ENCODE data around the gene SH3GL1. TPM values are rescaled to one million over a fixed set of nuclear protein-coding genes. Genes with fewer than 3 reads are reported as not detected.

SH3GL1 gene
- total RNA-seq, 2 donors from 2014 or later, result 54.0 to 66.6 TPM

DNA sequence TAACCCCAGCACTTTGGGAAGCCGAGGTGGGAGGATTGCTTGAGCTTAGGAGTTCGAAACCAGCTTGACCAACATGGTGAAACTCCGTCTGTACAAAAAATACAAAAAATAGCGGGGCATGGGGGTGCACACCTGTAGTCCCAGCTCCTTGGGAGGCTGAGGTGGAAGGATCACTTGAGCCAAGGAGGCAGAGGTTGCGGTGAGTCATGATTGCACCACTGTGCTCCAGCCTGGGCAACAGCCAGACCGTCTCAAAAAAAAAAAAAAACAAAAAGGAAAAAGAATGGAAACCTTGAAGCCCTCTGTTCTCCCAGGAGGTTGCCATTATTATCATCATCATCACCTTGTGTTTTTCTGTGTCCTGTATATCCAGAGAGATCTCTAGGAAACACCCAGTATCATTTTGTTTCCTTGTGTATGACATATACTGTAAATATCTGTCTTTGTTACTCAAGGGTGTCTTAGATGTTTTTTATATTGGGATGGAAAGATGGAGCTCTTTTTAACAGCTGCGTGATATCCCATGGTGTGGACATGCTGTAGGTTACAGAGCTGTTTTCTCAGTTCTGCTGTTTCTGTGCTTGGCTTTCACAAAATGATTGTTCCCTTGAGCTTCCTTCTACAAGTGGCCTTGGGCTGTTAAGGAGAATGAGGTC, 13.9 kb upstream of the SH3GL1 start:
- Histone ChIP-seq H3K27me3 (no peaks in the 10 kb centered on the region), H3K36me3 (no peaks in the 10 kb centered on the region), H3K4me1 (no peaks in the 10 kb centered on the region), H3K9me3 (no peaks in the 10 kb centered on the region), H3K4me3 (no peak overlapping the region), H3K27ac (no peak overlapping the region), H3K9ac (ENCODE audit: low read depth in 2 of 2, low read length in 2 of 2) (no peak overlapping the region)
- TF ChIP-seq, protein P1, sequence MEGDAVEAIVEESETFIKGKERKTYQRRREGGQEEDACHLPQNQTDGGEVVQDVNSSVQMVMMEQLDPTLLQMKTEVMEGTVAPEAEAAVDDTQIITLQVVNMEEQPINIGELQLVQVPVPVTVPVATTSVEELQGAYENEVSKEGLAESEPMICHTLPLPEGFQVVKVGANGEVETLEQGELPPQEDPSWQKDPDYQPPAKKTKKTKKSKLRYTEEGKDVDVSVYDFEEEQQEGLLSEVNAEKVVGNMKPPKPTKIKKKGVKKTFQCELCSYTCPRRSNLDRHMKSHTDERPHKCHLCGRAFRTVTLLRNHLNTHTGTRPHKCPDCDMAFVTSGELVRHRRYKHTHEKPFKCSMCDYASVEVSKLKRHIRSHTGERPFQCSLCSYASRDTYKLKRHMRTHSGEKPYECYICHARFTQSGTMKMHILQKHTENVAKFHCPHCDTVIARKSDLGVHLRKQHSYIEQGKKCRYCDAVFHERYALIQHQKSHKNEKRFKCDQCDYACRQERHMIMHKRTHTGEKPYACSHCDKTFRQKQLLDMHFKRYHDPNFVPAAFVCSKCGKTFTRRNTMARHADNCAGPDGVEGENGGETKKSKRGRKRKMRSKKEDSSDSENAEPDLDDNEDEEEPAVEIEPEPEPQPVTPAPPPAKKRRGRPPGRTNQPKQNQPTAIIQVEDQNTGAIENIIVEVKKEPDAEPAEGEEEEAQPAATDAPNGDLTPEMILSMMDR (IDR thresholded peaks at IDR 0.05), result no peak
- no peak for DNase-seq
- intact Hi-C loops (cut with DNase I), result no loop called here

DNA sequence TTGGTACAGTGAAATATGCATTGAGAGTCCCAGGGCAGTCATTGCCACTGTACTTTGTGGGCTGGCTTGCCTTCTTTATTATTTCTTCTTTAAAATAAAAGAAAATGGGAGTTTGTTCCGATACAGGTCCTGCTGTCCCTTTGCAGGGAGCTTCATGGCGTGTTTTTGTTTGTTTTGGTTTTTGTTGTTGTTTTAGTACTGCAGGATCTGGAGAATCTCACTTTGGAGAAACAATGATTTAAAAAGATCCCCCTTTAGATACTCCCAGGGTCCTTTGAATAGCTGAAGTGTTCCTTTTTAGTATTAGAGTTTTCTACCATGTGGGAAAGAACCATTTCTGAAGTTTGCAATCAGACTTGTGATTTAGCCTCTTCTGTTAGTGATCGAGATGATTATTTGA, 13.2 kb upstream of the SH3GL1 start:
- Histone ChIP-seq H3K27me3 (no peaks in the 10 kb centered on the region), H3K36me3 (no peaks in the 10 kb centered on the region), H3K9me3 (no peaks in the 10 kb centered on the region), H3K9ac (ENCODE audit: low read depth in 2 of 2, low read length in 2 of 2) (no peak overlapping the region), H3K27ac (no peak overlapping the region), H3K4me3 (no peak overlapping the region), H3K4me1 (no peaks in the 10 kb centered on the region)
- no peak for DNase-seq
- intact Hi-C loops (cut with DNase I), result no loop called here
- TF ChIP-seq, protein P1 (IDR thresholded peaks at IDR 0.05), result no peak

DNA sequence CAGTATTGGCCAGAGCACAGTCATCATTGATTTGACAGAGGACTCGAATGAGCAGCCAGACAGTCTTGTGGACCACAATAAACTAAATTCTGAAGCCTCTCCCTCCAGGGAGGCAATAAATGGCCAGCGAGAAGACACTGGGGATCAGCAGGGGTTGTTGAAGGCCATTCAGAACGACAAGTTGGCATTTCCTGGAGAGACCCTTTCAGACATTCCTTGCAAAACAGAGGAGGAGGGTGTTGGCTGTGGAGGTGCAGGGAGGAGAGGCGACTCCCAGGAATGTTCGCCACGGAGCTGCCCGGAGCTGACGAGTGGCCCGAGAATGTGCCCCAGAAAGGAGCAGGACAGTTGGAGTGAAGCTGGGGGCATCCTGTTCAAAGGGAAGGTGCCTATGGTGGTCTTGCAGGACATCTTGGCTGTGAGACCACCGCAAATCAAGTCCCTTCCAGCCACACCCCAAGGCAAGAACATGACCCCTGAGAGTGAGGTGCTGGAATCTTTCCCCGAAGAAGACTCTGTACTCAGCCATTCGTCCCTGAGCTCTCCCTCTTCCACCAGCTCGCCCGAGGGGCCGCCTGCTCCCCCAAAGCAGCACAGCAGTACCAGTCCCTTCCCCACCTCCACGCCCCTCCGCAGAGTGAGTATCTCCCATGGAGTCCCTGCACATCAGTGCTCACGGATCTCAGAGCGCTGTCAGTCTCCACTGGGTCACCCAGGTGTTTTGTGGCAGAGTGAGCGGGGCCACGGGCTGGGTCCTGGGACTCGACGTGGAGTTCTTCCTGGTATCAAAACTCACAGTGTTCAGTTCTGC, 9.0 kb upstream of the SH3GL1 start:
- Histone ChIP-seq H3K36me3 (no peaks in the 10 kb centered on the region), H3K4me3 (no peak overlapping the region), H3K27me3 (no peaks in the 10 kb centered on the region), H3K9ac (ENCODE audit: low read depth in 2 of 2, low read length in 2 of 2) (no peak overlapping the region), H3K27ac (no peak overlapping the region), H3K9me3 (no peaks in the 10 kb centered on the region), H3K4me1 (no peaks in the 10 kb centered on the region)
- TF ChIP-seq, protein P1 (IDR thresholded peaks at IDR 0.05), result no peak
- DNase-seq, result no peak
- intact Hi-C loops (cut with DNase I), result loop anchor here (10.0 kb wide), 1 partner anchor 45 kb away; the partner anchor contains the start of gene UBXN6

DNA sequence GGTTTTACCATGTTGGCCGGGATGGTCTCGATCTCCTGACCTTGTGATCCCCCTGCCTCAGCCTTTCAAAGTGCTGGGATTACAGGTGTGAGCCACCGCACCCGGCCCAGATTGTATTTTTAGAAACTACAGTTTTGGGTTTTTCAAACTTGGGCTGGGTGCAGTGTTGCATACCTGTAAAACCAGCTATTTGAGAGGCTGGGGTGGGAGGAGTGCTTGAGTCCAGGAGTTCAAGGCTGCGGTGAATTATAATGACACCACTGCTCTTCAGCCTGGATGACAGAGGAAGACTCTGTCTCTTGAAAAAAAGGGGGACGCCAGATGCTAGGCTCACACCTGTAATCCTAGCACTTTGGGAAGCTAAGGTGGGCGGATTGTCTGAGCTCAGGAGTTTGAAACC, 6.3 kb upstream of the SH3GL1 start:
- TF ChIP-seq, protein P1 (IDR thresholded peaks at IDR 0.05), result no peak
- Histone ChIP-seq H3K27me3 (no peaks in the 10 kb centered on the region), H3K4me3 (no peak overlapping the region), H3K4me1 (peaks cover 7% of the 10 kb centered on the region), H3K27ac (no peak overlapping the region), H3K9ac (ENCODE audit: low read depth in 2 of 2, low read length in 2 of 2) (no peak overlapping the region), H3K36me3 (no peaks in the 10 kb centered on the region), H3K9me3 (no peaks in the 10 kb centered on the region)
- no peak for DNase-seq
- intact Hi-C loops (cut with DNase I), result loop anchor here (10.0 kb wide), 1 partner anchor 48 kb away; the partner anchor contains the start of gene UBXN6

DNA sequence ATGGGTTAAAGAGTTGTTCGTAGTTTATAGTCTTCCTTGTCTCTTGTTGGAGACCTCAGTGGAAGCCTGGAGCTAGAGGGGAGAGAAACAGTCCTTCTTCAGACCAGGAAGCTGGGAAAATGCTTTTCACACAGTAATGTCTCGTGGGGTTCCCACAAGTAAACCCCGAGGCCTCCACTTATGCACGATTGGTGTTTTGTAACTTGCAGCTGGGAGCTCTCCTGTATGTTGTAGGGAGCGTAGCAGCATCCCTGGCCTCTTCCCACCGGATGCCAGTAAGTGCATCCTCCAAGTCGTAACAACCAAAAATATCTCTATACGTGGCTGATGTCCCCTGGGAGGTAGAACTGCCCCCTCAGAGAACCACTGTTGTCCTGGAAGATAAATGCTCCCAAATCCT, 5.6 kb upstream of the SH3GL1 start:
- Histone ChIP-seq H3K4me1 (peaks cover 7% of the 10 kb centered on the region), H3K27me3 (no peaks in the 10 kb centered on the region), H3K9me3 (no peaks in the 10 kb centered on the region), H3K36me3 (no peaks in the 10 kb centered on the region), H3K27ac (no peak overlapping the region), H3K4me3 (no peak overlapping the region), H3K9ac (ENCODE audit: low read depth in 2 of 2, low read length in 2 of 2) (no peak overlapping the region)
- no peak for DNase-seq
- intact Hi-C loops (cut with DNase I), result loop anchor here (10.0 kb wide), 1 partner anchor 49 kb away; the partner anchor contains the start of gene UBXN6
- TF ChIP-seq, protein P1 (IDR thresholded peaks at IDR 0.05), result no peak

Data from colonic mucosa (tissue), 4 donors.